NCI-H748 (cell line): ENCODE measurements around the gene ATP7B.
A peak's percentile ranks its signal among the peaks of the same experiment; 100 is the strongest.

Experiments used
- DNase-seq: peaks from one replicate; lab custom pipeline; 2025; ENCODE audit not compliant: unreplicated experiment; lab: John Stamatoyannopoulos, UW

Gene ATP7B

GRCh38 chr13:51953347-51954195 lies 57.7 kb downstream of the ATP7B start:
- DNase-seq, result no peak

DNA sequence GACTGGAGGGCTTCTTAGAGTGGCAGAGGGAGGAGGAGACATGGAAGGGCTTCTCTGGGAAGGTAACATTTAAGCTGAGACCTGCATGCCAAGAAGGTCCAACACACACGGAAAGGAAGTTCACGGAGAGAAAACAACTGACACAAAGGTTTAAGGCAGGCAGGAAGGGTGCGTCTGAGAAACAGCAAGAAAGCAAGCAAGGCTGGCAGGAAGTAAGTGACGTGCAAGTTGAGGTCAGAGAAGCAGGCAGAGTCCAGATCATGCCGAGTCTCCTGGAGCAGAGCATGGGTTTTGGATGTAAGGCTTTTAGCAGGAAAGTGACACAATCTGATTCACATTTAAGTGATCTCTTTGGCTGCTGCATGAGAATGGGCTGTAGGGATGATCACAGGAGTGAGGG lies 60.5 kb downstream of the ATP7B start:
- DNase-seq, result no peak

DNA sequence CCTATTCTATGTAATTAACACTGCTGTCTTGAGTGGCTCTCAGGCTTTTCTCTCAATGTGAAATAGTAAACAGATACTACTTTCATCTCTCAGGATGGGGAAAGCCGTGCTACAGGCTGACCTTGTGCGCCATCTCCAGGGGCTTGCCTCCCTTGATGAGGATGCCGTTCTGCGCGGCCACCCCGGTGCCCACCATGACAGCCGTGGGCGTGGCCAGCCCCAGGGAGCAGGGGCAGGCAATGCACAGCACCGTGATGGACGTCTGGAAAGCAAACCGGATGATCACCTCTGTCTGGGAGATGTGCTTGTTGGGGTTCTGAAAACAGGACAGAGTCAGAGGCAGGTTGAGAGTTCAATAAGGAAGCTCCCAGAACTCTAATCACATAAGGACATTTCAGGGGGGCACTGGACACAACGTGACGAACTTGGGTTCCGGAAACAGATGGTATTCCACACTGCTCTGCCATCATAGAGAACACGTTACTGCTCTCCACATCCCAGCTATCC lies 65.0 kb downstream of the ATP7B start:
- DNase-seq, result no peak

DNA sequence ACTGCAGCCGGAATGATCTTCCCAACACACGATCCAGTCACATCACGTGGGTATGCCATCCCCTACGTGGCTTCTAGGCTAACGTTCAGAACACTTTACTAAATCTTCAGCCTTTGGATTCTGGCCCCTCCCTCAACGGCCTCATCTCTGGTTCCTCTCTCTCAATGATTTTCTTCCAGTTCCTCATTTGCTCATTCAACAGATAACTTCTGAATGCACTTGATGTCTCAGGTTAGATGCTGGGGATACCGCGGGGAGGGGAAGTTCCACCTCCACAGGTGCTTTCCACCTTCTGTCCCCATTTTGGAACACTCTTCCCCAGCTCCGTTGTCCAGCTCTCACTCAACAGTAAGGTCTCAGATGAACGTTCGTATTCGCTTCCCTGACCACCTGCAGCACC lies 66.1 kb downstream of the ATP7B start:
- no peak for DNase-seq

GRCh38 chr13:51944428-51944827 lies 66.8 kb downstream of the ATP7B start:
- no peak for DNase-seq

GRCh38 chr13:51943721-51944120 lies 67.5 kb downstream of the ATP7B start:
- no peak for DNase-seq

DNA sequence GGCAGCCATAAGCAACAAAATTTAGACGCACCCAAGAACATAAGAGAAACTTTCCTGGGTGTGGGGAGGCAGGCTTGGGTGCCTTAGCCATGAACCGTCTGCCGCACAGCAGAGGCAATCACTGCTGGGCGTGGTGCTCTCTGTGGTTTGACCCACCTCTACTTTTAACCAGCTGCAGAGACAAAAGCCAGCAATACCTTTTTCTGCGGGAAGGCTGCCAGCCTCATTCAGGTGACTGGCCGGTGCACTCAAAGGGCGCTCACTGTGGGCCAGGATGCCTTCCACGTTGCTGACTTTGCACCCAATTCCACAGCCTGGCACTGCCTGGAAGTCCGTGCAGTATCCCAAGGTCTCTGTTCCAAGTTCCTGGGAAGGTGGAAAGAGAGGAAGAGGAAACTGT lies 69.1 kb downstream of the ATP7B start:
- peak; percentile 73 for DNase-seq

DNA sequence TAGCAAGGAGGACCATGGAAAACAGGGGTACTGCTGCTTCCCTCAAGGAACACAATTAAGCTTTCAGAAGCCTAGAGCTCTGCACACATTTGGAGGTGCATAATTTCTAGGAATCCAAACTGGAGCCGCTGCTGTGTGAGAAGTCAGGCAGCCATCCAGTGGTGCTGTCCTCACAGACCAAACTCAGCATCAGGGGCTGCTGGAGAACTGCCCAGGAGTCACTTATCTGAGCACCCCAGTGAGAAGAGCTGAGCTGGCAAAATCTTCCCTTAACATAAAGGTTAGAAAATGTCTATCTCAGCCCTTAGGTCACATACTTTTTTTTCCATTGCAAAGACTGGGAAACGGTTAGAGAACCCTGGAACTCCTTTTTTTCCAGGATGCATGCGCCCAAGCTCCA lies 72.8 kb downstream of the ATP7B start:
- DNase-seq, result no peak

GRCh38 chr13:51937320-51938290 lies 73.6 kb downstream of the ATP7B start:
- no peak for DNase-seq

GRCh38 chr13:51935326-51936171 lies 75.7 kb downstream of the ATP7B start:
- peak; percentile 27 for DNase-seq

DNA sequence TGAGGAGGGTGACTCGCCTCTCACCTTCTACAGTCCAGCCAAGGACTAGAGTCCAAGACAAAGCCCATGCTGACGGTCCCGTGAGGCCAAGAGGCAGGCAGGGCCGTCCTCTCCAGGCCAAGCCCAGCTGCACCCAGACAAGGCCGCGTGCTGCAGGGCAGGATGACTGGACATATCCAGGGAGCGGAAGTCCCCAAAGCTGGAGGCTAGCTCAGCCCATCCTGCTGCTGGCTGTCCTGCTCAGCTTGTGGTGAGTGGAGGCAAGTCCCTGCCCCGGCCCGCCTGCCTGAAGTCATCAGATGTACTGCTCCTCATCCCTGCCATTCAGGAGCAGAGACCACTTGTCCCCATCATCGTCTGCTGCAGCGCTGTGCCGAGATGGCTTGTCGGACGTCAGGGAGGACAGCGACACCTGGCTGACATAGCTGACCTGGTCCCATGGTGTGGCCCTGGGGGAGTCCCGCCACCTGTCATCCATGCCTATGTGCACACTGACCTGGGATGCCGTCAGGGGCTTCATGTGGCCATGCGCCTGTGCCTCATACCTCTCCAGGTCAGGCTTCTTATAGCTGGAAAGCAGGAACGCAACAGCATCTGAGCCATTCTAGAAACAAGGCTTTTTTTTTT lies 76.7 kb downstream of the ATP7B start:
- DNase-seq, result no peak

GRCh38 chr13:51933466-51934058 lies 77.7 kb downstream of the ATP7B start:
- no peak for DNase-seq

GRCh38 chr13:51932231-51932630 lies 79.0 kb downstream of the ATP7B start:
- no peak for DNase-seq

DNA sequence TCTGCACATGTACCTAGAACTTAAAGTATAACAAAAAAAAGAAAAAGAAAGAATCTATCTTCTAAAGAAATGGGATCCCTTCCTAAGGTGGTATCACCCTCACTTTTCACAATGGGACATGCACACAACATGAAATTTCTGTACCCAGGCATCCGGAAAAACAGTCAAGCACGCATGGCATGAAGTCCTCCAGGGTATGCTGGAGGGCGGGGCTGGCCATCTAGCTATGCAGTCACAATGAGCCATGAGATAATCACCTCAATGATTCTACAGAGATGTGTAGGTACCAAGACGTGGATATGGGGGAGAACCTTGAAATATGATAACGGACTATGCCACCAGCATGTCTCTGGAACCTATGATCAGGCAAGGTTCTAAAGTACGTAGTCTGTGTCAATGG lies 79.6 kb downstream of the ATP7B start:
- no peak for DNase-seq

- no peak for DNase-seq
Measured at GRCh38 chr13:51929699-51930098, 81.6 kb downstream of the ATP7B start.

DNA sequence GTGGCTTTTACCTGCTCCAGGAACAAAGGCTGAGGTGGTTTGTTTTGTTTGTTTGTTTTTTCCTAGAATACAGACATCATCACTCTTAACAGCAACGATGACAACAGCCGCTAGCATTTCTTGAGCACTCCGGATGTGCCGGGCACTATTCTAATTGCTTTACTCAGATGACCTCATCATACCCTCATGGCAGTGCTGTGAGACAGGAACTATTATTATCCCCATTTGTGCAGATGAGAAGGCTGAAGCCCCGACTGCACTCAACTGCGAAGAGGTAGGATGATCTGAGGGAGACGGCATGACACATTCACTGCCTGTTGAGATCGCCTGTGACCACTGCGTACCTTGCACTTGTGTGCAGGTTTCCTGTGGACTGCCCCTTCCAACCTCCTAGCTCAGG lies 83.0 kb downstream of the ATP7B start:
- peak; percentile 80 for DNase-seq

- DNase-seq, result no peak
Measured at GRCh38 chr13:51927129-51927528, 84.1 kb downstream of the ATP7B start.

DNA sequence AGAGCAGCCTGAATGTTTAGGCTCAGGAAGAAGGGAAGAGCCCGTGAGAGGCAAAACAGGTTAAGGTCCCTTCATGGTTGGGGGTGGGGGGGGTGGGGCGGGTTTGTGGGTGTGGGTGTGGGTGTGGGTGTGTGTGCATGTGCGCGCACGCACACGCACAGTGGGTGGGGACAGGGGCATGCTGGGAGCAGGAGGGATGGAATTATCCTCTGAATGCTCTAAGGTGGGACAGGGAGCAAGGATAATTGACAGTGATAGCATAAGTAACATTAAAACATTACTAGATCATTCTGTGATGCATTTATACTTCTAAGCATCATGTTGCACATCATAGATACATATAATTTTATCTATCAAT lies 84.7 kb downstream of the ATP7B start:
- DNase-seq, result no peak

GRCh38 chr13:51925865-51926527 lies 85.3 kb downstream of the ATP7B start:
- no peak for DNase-seq
